ENCODE results near the gene ZNF467.

- TF ChIP-seq, protein P1, sequence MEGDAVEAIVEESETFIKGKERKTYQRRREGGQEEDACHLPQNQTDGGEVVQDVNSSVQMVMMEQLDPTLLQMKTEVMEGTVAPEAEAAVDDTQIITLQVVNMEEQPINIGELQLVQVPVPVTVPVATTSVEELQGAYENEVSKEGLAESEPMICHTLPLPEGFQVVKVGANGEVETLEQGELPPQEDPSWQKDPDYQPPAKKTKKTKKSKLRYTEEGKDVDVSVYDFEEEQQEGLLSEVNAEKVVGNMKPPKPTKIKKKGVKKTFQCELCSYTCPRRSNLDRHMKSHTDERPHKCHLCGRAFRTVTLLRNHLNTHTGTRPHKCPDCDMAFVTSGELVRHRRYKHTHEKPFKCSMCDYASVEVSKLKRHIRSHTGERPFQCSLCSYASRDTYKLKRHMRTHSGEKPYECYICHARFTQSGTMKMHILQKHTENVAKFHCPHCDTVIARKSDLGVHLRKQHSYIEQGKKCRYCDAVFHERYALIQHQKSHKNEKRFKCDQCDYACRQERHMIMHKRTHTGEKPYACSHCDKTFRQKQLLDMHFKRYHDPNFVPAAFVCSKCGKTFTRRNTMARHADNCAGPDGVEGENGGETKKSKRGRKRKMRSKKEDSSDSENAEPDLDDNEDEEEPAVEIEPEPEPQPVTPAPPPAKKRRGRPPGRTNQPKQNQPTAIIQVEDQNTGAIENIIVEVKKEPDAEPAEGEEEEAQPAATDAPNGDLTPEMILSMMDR (conservative IDR thresholded peaks at IDR 0.05; ENCODE audit: low read depth in 2 of 2): no peak
- TF ChIP-seq CREB1 (CRISPR knock-in tag; IDR thresholded peaks at IDR 0.05; ENCODE audit: low read depth): no peak
Measured at GRCh38 chr7:149752646-149753045, 20.7 kb downstream of the ZNF467 start.
